Right atrium auricular region (tissue), 2 donors: ENCODE measurements around the gene RPL11. TPM values are rescaled to one million over a fixed set of nuclear protein-coding genes. Genes with fewer than 3 reads are reported as not detected.
A peak's percentile ranks its signal among the peaks of the same experiment; 100 is the strongest.

Experiments
- DNase-seq: peaks from one replicate; pipeline ENCODE4 v3.0.0-alpha.2; 2019; ENCODE audit warnings: low spot score
- H3K27ac ChIP-seq, 2 donors: fragments of 200-600 bp; sonication (generic); 1 replicate in 1 of 2; 2 replicates in 1 of 2; pipeline ENCODE4 v1.5.1; 2016 to 2019
- H3K27me3 ChIP-seq, 2 donors: fragments of 200-600 bp; sonication (generic); one replicate each; pipeline versions ENCODE4 v1.5.1 to v1.6.0; 2017 to 2019
- H3K36me3 ChIP-seq: fragments of 200-600 bp; sonication (generic); one replicate; pipeline ENCODE4 v1.5.1; 2016
- H3K4me1 ChIP-seq, 2 donors: fragments of 200-600 bp; sonication (generic); one replicate each; pipeline versions ENCODE4 v1.5.1 to v1.6.0; 2017 to 2019
- H3K4me3 ChIP-seq, 2 donors: fragments of 200-600 bp; sonication (generic); 1 replicate in 1 of 2; 2 replicates in 1 of 2; pipeline ENCODE4 v1.5.1; 2017 to 2019; ENCODE audit warnings: mild to moderate bottlenecking in 1 of 2, moderate library complexity in 1 of 2
- H3K9me3 ChIP-seq, 2 donors: fragments of 200-600 bp; sonication (generic); one replicate each; pipeline ENCODE4 v1.5.1; 2019
- total RNA-seq, 2 donors: library from RNA; depleted of rRNA; stranded (reverse); fragments of >200 nt; gene quantifications; one replicate each; pipeline ENCODE4 v1.1.0, GENCODE V29; 2016
- TF ChIP-seq, protein P1 (sequence below), 2 donors: fragments of 200-600 bp; sonication (generic); IDR thresholded peaks; one replicate each; pipeline ENCODE4 v1.5.1; 2019; ENCODE audit warnings: antibody characterized with exemption in 2 of 2

RPL11 gene
- total RNA-seq, 2 donors from 2014 or later, result 391 to 585 TPM

DNA sequence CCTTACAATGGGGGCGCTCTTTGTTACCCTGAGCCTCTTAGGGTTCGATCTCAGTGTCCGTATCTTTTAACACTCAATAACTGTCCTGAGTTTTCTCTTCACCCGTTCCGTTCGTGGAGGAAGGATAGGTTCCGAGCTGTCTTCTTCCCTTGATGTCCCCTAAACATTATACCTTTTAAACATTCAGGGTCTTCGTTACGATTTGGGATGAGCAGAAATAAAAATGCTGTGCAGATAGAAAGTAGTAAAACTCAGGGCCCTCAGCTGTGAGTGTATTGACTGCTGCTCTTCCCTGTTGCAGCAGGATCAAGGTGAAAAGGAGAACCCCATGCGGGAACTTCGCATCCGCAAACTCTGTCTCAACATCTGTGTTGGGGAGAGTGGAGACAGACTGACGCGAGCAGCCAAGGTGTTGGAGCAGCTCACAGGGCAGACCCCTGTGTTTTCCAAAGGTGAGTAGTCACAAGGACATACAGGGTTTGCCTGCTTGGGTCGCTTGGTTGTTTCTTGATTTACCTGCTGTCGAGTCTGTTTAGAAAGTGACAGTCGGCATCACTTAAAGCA lies 784 bp downstream of the RPL11 start:
- H3K4me1 ChIP-seq, result peaks cover 0 to 50% of the 10 kb centered on the region in 2 donors

DNA sequence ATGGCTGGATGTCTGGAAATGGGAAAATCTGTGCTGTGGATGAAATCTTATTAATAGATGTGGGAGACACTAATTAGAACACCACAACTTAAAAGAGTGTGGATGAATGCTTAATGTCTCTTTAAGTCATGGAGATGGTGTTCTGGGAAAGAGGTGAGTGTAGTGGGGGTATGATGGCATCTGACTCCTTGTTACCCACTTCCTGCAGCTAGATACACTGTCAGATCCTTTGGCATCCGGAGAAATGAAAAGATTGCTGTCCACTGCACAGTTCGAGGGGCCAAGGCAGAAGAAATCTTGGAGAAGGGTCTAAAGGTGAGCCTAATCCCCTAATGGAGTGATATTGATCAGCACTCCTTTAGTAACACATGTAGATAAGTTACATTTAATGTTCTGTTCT lies 2.0 kb downstream of the RPL11 start:
- Histone ChIP-seq H3K27ac (no peak overlapping the region), H3K36me3 (peaks cover 55% of the 10 kb centered on the region), H3K27me3 (no peaks in the 10 kb centered on the region), H3K4me1 (peaks cover 0 to 50% of the 10 kb centered on the region in 2 donors), H3K9me3 (no peaks in the 10 kb centered on the region), H3K4me3 (no peak overlapping the region)
- no peak for DNase-seq
- TF ChIP-seq, protein P1, sequence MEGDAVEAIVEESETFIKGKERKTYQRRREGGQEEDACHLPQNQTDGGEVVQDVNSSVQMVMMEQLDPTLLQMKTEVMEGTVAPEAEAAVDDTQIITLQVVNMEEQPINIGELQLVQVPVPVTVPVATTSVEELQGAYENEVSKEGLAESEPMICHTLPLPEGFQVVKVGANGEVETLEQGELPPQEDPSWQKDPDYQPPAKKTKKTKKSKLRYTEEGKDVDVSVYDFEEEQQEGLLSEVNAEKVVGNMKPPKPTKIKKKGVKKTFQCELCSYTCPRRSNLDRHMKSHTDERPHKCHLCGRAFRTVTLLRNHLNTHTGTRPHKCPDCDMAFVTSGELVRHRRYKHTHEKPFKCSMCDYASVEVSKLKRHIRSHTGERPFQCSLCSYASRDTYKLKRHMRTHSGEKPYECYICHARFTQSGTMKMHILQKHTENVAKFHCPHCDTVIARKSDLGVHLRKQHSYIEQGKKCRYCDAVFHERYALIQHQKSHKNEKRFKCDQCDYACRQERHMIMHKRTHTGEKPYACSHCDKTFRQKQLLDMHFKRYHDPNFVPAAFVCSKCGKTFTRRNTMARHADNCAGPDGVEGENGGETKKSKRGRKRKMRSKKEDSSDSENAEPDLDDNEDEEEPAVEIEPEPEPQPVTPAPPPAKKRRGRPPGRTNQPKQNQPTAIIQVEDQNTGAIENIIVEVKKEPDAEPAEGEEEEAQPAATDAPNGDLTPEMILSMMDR (IDR thresholded peaks at IDR 0.05), result no peak

More for the DNA sequence above, 784 bp downstream of the RPL11 start:
- DNase-seq, result no peak
- Histone ChIP-seq H3K27me3 (no peaks in the 10 kb centered on the region), H3K36me3 (peaks cover 43% of the 10 kb centered on the region), H3K9me3 (no peaks in the 10 kb centered on the region), H3K27ac (peak overlapping the region; percentile 86 to 93), H3K4me3 (peak overlapping the region; percentile 86 to 90)
- TF ChIP-seq, protein P1 (IDR thresholded peaks at IDR 0.05), result no peak

DNA sequence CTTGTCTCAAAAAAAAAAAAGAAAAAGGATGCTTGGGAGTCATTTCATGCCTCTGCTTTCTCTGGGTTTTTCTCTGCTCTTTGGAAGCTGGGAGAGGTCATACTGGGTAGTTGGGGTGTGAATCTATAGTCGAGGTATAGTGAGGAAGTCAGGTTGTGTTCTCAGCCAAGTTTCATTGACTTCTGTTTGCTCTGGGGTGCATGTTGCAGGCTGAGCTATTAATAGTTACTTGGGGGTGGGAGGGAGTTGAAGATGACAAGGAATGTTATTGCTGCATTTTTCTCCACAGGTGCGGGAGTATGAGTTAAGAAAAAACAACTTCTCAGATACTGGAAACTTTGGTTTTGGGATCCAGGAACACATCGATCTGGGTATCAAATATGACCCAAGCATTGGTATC lies 2.8 kb downstream of the RPL11 start:
- H3K36me3 ChIP-seq, result peaks cover 63% of the 10 kb centered on the region
- TF ChIP-seq, protein P1 (IDR thresholded peaks at IDR 0.05), result no peak
- no peaks in the 10 kb centered on the region for H3K27me3 ChIP-seq
- DNase-seq, result no peak
- no peak overlapping the region for H3K27ac ChIP-seq
- H3K4me3 ChIP-seq, result no peak overlapping the region
- peaks cover 0 to 54% of the 10 kb centered on the region in 2 donors for H3K4me1 ChIP-seq
- no peaks in the 10 kb centered on the region for H3K9me3 ChIP-seq

DNA sequence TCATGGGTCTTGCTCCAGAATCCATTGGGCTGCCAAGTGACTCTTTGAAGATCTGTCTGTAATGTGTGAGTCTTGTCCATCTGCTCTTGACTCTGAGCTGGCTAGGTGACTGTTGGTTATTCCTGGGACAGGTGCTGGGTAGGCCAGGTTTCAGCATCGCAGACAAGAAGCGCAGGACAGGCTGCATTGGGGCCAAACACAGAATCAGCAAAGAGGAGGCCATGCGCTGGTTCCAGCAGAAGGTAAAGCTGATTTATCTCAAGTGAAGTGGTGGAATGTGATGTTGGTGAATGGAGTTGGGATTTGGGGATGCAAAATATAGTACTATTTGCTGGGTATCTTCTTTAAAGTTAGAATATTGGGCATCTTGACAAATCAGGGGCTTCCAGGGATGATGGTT lies 4.1 kb downstream of the RPL11 start:
- H3K4me1 ChIP-seq, result peaks cover 0 to 54% of the 10 kb centered on the region in 2 donors
- no peaks in the 10 kb centered on the region for H3K9me3 ChIP-seq
- TF ChIP-seq, protein P1 (IDR thresholded peaks at IDR 0.05), result no peak
- DNase-seq, result no peak
- no peak overlapping the region for H3K27ac ChIP-seq
- no peak overlapping the region for H3K4me3 ChIP-seq
- H3K36me3 ChIP-seq, result peaks cover 76% of the 10 kb centered on the region
- no peaks in the 10 kb centered on the region for H3K27me3 ChIP-seq

DNA sequence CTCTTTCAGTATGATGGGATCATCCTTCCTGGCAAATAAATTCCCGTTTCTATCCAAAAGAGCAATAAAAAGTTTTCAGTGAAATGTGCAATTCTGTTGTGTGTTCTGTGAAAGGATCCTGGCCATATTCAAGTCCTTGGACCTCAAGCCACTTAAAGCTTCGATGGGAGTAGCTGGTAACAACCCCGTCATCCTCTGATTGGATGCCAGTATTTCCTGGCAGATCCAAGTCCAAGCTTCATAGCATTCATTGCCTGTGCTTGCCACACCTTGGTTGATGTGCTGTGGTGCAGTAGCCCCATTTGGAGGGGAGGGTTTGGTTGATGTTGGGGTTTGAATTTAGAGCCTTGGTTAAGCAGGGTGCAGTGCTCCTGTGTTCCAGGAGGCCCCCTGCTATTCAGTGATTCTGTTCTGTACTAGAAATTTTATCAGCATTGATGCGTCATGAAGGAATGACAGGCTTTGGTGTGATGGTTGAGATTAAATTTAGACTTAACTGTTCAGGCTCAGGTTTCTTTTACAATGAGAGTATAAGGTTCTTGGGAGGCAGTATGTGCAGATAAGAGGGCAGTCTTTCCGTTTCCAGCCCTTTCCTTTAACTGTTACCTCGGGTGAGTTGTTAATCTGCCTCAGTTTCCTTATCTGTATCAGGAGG lies 4.9 kb downstream of the RPL11 start:
- Histone ChIP-seq H3K27me3 (no peaks in the 10 kb centered on the region), H3K27ac (no peak overlapping the region), H3K4me1 (peaks cover 0 to 54% of the 10 kb centered on the region in 2 donors)

More for the DNA sequence above, 4.9 kb downstream of the RPL11 start:
- peaks cover 84% of the 10 kb centered on the region for H3K36me3 ChIP-seq
- H3K4me3 ChIP-seq, result no peak overlapping the region
- TF ChIP-seq, protein P1 (IDR thresholded peaks at IDR 0.05), result no peak
- DNase-seq, result no peak
- H3K9me3 ChIP-seq, result no peaks in the 10 kb centered on the region
